ENCODE data around the gene ARID3A.
A peak's percentile ranks its signal among the peaks of the same experiment; 100 is the strongest.

ARID3A gene

GRCh38 chr19:931860-932647 is 6.2 kb downstream of the ARID3A start:
- no peak for DNase-seq (ENCODE audit: low read depth)

DNA sequence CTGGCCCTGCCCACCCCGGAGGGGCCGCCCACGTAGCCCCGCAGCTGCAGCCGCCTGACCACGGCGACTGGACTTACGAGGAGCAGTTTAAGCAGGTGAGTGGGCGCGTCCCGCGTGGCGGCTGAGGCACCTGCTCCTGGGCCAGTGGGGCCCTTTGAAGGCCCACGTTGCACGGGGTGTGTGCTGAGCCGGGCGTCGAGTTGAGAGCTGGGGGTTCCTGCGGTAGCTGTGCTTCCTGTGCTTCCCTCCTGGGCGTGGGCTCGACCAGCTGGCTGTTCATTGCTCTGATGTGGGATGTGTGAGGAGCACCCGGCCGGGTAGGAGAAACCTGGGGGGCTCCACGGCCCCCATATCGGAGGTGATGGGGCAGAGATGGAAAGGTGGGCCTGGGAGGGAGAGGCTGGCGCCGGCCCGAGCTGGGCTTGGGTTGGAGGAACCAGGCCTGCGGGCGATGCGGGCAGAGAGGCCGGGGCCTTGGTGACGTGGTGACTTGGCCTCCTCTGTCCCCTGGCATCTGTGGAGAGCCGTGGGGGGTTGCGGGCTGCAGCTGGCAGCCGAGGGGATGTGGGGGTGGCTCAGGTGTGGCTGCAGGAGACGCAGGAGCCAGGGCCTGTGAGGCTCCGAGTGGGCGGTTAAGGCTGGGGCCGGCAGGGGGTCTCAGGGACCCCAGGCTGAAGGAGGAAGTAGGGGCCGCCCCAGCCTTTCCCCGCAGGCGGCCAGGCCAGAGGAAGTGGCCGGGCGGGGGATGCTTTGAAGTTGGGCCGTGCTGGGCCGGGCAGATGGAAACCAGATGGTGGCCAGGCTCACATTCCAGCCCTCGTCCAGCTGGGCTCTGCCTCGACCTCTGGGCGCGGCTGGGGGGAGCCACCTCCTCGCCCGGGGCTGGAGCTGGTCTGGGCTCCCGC is 7.1 kb downstream of the ARID3A start:
- DNase-seq (ENCODE audit: low read depth) = no peak

GRCh38 chr19:933553-933882 is 7.7 kb downstream of the ARID3A start:
- DNase-seq (ENCODE audit: low read depth) = no peak

DNA sequence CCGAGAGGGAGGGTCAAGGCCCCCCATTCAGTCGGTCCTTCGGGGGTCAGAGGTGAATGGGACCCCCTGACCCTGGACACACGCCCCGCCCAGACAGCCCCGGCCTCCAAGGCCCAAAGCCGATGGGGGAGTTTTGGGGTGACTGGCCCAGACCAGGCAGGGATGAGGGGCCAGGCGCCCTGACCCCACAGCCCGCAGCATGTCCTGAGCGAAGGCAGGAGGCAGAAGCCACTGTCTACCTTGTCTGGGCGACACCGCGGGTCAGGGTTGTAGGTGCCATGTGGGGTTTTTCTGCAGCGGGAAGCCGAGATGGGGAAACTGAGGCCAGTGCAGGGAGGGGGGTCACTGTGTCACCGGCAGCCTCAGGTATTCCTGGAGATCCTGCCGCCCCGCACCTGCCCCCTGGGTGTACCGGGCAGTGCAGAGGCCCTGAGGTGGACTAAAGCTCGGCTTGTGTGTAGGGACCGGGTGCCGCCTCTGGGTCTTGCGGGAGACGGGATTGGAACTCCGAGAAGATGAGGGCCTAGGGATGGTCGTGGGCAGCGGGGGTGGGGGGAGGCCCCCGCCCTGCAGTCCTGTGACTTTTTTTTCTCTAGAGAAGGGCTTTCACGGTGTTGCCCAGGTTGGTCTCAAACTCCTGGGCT is 8.5 kb downstream of the ARID3A start:
- DNase-seq (ENCODE audit: low read depth) = no peak

DNA sequence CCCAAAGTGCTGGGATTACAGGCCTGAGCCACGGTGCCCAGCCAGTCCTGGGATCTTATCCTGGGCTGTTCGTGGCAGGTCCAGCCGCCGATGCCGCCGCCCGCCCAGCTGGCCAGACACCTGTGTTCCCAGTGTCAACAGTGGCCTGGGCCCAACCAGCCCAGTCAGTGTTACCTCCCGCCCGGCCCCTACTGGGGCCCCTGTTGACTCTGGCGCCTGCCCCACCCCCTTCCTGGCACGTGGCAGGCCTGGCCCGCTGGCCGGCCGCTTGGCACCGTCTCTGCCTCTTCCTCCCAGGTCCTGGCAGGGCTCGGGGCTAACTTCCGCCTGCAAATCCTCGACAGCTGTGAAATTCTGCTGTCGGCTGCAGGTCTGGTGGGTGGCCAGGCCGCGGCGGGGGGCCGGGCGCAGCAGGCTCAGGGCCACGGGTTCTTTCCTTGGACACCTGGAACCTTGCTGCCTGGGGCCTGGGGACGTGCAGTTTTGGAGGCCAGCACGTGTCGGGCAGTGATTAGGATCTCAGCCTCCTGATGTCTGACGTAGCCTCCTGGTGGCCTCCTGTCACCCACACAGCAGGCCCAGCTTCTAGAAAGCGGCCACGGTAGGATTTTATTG is 9.1 kb downstream of the ARID3A start:
- DNase-seq (ENCODE audit: low read depth) = no peak

GRCh38 chr19:936175-936546 is 10.3 kb downstream of the ARID3A start:
- no peak for DNase-seq (ENCODE audit: low read depth)

DNA sequence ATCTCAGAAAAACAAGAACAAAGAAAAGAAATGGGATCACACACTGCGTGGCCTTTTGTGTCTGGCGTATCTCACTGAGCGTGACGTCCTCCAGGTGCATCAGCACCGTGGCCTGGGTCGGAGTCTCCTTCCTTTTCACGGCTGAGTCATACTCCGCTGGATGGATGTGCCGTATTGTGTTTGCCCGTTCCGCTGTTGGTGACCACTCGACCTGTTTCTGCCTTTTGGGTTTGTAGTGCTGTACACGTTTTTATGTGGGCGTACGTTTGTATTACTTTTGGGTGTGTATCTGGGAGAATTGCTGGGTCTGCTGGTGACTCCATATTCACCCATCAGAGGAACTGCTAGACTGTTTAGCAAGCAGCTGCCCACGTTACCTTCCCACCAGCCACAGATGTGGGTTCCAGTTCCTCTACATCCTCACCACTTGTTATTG is 11.4 kb downstream of the ARID3A start:
- DNase-seq (ENCODE audit: low read depth) = no peak

- no peak for DNase-seq (ENCODE audit: low read depth)
These were observed 12.5 kb downstream of the ARID3A start for GRCh38 chr19:938233-938923.

DNA sequence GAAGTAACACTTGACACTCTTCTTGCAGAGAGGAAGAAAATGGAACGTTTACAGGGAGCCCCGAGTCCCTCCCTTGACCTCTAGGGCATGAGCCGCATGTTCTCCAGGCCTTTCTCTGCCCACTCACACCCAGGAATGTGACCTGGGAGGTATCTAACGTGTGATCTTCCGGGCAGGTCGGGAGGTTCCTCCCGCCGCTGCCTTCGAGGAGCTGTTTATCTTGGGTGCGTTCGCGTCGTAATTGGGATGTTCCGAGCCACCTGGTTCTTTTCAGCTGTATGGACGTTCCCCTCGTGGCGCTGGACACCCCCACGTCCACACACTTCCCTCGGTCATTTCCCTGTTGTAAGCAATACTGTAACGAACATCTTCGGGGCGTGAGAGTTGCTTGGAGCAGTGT is 13.6 kb downstream of the ARID3A start:
- no peak for DNase-seq (ENCODE audit: low read depth)

GRCh38 chr19:939922-940321 is 14.1 kb downstream of the ARID3A start:
- DNase-seq (ENCODE audit: low read depth) = no peak

- DNase-seq (ENCODE audit: low read depth) = peak; percentile 46
These were observed 14.9 kb downstream of the ARID3A start for GRCh38 chr19:940591-941291.

GRCh38 chr19:941292-942132 is 15.7 kb downstream of the ARID3A start:
- no peak for DNase-seq (ENCODE audit: low read depth)

DNA sequence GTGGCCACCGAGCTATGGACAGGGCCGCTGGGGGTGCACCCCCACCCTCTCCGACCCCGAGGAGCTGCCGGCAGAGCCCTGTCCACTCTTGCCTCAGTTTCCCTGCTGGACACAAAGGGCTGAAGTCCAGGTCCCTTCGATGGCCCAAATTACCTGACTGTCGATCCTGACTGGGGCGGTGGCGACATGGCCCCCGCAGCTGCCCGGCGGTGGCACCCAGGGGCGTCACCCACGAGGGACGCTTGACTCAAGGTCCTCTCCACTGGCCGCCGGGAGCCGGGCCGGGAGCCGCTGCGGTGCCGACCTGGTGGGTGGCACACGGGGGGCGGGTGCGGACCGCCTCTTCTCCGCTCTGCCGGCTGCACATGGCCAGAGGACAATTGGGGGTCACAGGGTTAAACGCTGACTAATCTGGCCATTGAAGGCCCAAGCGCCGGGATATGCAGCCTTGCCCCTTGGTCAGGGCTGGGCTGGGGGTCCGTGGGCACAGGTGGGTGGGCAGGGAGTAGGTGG is 16.4 kb downstream of the ARID3A start:
- no peak for DNase-seq (ENCODE audit: low read depth)

- DNase-seq (ENCODE audit: low read depth) = no peak
These were observed 17.8 kb downstream of the ARID3A start for GRCh38 chr19:943551-944170.

DNA sequence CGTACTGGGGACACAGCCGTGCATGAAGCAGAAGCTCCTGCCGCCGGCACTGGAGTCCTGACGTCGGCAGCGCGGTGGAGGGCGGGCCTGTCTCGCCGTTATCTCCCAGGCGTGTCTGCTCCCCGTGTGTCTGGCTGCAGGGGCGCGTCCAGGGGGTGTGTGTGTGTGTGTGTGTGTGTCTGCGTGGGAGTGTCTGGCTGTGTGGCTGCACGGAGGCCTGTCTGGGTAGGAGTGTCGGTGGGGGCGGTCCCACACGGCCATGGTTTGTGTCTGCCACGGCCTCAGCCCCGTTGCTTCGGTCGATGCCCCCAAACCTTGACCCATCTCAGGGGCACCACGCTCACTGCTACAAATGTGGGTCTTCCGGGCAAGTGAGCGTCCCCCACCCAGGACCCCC is 18.3 kb downstream of the ARID3A start:
- DNase-seq (ENCODE audit: low read depth) = no peak

DNA sequence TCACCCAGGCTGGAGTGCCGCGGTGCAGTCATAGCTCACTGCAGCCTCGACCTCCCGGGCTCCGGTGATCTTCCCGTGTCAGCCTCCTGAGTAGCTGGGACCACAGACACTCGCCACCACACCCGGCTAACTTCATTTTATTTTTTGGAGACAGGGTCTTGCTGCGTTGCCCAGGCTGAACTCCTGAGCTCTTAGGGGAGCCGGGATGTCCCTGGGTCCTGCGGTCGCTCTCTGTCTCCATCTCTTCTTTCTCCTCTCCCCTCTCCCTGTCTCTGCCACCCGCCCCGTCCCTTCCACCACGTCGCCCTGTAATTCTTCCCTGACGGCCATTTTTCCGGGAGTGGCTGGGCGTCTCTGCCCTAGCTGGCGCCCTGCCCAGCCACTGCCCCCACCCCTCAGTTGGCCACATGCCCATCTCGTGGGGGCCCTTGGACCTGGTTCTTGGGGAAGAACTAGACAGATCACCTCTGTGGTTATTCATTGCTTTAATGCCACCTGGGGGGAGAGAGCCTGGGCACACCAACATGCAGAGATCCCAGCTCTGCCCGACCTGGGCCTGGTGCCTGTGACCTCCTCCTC is 18.9 kb downstream of the ARID3A start:
- DNase-seq (ENCODE audit: low read depth) = no peak

- DNase-seq (ENCODE audit: low read depth) = no peak
These were observed 19.8 kb downstream of the ARID3A start for GRCh38 chr19:945401-946252.

DNA sequence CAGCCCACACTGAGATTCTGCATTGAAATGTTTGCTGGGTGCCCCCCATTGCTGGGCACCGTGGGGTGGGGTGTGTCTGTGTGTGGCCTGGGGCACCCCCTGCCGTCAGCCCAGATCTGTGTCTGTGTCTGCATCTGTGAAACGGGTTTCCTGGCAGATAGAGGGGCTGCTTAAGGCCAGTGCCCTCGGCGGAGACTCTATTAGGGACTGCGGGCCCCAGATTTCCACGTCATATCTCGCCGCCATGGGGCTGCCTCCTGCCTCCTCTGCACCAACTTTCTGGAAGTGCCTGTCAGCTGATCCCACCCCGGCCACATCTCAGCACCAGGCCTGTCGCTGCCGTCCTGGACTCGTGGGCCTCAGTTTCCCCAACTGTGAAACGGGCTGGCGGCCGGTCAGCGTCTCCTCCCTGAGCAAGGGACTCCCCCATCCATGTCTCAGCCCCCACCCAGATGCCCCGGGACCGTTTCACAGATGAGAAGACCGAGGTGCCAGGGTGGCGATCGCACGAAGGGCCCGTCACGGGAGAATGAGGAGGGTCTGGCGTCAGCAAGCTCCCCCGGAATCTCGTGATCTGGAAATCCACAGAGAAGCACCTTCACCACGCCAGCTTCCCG is 21.4 kb downstream of the ARID3A start:
- no peak for DNase-seq (ENCODE audit: low read depth)
